ENCODE measurements around the gene ADSS1.

GRCh38 chr14:104769324-104770071, 45.5 kb downstream of the ADSS1 start:
- TF ChIP-seq CTCF (IDR thresholded peaks at IDR 0.05) (no peak), NR3C1 (CRISPR knock-in tag; conservative IDR thresholded peaks at IDR 0.05; ENCODE audit: low read depth) (no peak), NR2C2 (CRISPR knock-in tag; IDR thresholded peaks at IDR 0.05) (no peak), AR (CRISPR knock-in tag; IDR thresholded peaks at IDR 0.05) (no peak), JUN (CRISPR knock-in tag; IDR thresholded peaks at IDR 0.05) (no peak), PRDM15 (CRISPR knock-in tag; IDR thresholded peaks at IDR 0.05) (no peak), MAX (CRISPR knock-in tag; IDR thresholded peaks at IDR 0.05) (no peak), USF2 (CRISPR knock-in tag; IDR thresholded peaks at IDR 0.05) (no peak), ATF3 (CRISPR knock-in tag; conservative IDR thresholded peaks at IDR 0.05) (no peak), ATF2 (CRISPR knock-in tag; IDR thresholded peaks at IDR 0.05; ENCODE audit: borderline replicate concordance, low read depth) (no peak)
